Frontal cortex (tissue), 4 donors: Measurements from ENCODE around the gene SETDB1. TPM values are rescaled to one million over a fixed set of nuclear protein-coding genes. Genes with fewer than 3 reads are reported as not detected.

Source experiments
- DNase-seq, 2 donors: peaks; one replicate each; pipeline ENCODE4 v3.0.0; 2012; ENCODE audit warnings: low spot score in 2 of 2
- FAIRE-seq: peaks from 2 replicates; lab custom pipeline; 2012; peaks lifted over from hg19 to GRCh38; lab: Jason Lieb, UNC
- total RNA-seq: library from RNA; depleted of rRNA; stranded (reverse); fragments of >200 nt; gene quantifications from one replicate; pipeline ENCODE4 v1.2.3, GENCODE V29; 2014
- donor health status: control.
- donor health status: control.
- donor health status: control.

SETDB1 gene
- total RNA-seq, 1 donor from 2014 or later, result 62.8 TPM

DNA sequence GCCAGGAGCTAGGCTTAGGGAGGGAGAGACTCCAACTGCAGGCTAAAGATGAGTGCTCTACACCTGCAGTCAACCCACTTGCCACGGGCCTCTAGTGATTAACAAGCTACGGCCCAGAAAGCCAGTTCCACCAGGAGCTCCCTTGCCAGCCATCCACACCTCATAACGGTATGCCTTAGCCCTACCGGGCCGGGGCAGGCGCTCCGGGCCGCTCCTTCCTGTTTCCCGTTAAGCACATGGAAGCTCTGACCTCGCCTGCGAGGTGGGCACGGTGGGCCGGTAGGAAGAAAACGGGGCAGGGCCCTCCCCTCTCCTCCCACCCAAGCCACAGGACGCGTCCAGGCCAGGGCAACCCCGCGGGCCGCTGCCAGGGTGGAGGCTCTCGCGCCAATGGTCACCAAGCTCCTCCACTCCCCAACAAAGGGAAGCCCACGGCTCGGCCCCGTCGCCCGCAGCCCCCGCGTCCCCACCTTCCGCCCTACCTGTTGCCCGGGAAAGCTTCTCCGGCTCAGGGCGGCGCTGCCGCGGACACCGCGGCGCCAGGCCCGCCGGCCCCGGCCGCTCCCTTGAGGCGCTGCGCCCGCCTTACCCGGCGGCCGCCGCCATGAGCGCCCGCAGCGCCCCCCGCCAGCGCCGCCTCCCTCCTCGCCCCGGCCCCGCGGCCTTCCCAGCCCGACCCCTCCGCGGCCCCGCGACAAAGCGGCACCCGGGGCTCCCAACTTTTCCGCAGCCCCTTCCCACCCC lies 47.8 kb downstream of the SETDB1 start:
- peak; percentile 59 to 76 for DNase-seq
- FAIRE-seq, result no peak

DNA sequence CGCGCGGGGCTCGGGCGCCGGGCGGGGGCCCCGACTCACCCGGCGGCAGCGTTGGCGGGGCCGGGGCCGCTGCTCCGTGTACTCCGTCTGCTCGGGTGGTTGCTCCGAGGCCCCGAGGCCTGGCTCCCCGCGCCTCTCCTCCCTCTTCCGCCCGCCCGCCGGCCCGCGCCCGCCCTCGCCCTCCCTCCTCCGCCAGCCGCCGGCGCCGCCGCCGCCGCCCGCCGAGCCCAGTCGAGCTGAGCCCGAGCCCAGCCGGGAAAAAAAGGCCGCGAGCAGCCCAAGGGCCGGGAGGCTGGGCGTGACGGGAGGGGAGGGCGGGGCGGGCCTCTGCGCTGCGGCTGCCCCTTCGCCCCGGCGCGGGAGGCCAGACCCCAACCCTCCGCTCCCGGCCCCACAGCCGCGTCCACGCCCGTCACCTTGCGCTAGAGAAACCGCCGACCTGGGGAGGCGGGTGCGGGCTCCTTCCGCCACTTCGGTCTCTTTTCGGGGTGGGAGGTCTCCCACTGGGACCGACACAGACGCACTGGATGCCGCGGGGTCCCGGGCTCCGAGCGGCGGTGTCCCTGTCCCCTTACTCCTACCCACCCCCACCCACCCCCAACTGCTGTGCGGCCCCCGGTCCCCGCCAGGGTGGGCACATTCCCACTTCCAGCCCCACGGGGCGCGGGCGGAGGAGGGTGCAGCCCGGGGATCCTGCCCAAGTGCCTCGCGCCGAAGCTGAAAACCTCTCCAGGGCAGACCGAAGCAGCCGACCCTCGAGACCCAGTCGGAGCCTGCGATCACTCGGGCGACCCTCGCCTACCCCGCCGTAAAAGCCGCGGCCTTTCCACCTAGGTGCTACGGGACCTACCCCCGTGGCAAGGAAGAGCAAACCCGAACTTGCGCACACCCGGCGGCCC lies 48.7 kb downstream of the SETDB1 start, which contains the start of gene CERS2:
CERS2 (minus strand) TSS at position 256 of the 899 bp plus-strand sequence. CDS start 5,745 bp downstream, outside the sequence.
- peak; percentile 80 to 86 for DNase-seq
- no peak for FAIRE-seq

DNA sequence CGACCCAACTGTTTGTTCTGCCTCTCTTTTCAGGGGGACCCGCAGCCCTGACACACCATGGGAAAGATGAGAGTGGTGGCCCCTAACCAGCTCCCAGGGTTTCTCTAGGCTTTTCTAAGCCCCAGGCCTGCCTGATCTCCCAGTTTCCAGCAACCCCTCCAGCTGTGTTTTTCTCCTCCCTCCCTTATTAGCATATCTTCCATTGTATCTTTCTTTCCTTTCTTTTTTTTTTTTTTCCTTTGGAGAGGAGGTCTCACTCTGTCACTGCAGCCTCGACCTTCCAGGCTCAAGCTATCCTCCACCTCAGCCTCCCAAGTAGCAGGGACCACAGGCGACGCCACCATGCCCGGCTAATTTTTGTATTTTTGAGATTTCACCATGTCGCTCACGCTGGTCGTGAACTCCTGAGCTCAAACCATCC lies 50.2 kb downstream of the SETDB1 start:
- FAIRE-seq, result no peak

DNA sequence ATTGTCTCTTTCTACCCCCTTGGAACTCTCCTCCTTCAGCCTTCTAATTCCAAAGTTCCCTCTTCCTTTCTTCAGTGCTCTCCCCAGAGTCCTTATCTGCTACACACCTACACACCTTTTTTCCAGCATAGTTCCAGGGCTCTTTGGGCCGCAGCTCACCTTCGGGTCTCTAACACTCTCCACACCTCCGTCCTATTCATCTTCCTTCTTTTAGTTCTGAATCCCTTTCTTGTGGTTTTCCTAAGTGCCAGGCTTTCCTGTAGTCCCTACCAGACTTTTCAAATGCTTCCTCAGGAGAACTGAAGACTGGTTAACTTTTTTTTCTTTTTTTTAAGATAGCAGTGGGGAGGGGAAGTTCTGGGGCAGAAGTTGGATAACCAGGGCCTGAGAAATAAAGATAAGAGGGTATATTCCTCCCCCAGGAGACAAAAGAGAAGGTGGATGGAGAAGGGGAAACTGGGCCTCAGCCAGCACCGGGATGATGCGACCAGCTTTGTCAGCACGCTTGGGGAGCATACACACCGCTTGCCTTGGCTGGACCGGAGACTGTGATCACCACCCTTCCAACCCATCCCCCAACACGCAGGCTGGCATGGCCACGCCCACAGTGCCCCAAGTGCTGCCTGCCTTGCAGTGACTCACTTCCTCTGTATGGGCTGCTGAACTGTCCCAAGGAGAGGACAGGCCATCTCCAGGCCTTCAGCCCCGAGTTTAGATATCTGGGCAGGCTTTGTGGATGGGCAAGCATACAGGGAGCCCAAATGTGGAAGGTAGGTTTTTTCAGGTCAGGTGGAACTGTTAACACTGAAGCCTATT lies 50.9 kb downstream of the SETDB1 start:
- FAIRE-seq (no peak), DNase-seq (peak; percentile 69 to 72)

More for the DNA sequence above, 50.2 kb downstream of the SETDB1 start:
- no peak for DNase-seq

DNA sequence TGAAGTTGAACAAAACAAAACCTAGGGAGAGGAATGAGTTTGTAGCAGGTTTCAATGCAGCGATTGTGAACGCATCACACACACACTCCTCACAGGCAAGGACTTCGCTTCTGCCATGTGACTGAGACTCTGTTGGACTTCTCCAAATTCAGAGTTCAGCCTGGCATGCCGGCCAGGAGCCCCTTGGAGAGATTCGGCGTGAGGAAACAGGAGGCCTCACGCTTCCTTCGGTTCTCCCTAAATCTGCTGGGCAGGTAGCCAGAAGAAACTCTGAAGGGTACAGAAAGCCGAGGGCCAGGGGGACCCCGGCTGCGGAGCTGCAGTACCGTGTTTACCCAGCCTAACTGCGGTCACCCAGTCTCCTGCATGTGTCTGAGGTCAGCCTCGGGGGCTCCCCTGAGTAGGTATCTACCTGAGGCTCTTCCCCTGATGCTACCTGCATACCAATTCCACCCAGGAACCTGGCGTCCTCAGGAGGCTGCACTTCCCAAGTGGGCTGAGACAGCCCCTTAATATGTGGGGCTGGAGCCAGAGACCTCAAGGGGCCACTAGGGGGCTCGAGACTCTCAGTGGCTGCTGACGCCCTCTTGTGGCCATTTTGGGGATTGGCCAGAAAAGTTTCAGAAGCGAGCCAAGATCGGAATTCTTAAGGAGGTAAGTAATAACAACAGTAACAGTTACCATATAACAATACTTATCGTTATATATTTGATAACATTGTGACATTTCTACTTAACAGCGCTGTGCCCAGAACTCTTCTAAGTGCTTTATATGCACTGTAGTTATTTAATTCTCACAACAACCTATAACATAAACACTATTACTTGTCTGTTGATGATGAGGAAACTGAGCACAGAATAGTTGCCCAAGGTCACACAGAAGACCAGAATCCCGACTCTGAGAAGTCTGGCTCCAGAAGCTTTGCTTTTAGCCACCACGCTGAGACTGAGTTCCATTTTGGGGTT lies 53.2 kb downstream of the SETDB1 start:
- peak; percentile 71 to 84 for DNase-seq
- peak; percentile 30 for FAIRE-seq

DNA sequence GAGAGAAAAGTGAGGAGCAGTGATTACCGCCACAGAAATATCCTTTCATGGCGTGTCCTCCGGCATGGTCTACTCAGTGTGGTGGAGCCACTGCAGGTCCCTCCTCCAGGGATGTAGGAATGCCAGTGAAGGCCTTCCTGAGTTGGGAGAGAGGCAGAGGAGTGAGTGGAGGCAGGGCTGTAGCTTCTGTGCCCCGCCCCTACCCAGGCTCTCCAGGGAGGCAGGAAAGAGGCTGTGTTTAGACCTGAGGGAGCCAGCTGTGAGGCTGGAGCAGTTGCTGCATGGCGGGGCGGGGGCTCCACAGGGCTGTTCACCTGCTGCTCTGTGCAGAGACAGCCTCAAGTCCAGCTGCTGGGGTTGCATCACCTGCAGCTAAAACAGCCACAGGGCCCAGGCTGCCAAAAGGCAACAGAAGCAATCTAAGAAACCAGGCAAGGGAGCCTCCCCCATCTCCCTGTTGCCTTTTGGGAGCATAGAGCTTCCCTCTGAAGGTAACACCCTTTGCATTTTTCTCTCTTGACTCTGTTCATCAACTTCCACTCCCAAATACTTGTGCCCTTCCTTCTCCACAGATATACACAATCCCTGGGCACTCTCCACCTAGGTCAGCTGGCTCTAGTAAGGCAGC lies 55.1 kb downstream of the SETDB1 start:
- FAIRE-seq (no peak), DNase-seq (no peak)

DNA sequence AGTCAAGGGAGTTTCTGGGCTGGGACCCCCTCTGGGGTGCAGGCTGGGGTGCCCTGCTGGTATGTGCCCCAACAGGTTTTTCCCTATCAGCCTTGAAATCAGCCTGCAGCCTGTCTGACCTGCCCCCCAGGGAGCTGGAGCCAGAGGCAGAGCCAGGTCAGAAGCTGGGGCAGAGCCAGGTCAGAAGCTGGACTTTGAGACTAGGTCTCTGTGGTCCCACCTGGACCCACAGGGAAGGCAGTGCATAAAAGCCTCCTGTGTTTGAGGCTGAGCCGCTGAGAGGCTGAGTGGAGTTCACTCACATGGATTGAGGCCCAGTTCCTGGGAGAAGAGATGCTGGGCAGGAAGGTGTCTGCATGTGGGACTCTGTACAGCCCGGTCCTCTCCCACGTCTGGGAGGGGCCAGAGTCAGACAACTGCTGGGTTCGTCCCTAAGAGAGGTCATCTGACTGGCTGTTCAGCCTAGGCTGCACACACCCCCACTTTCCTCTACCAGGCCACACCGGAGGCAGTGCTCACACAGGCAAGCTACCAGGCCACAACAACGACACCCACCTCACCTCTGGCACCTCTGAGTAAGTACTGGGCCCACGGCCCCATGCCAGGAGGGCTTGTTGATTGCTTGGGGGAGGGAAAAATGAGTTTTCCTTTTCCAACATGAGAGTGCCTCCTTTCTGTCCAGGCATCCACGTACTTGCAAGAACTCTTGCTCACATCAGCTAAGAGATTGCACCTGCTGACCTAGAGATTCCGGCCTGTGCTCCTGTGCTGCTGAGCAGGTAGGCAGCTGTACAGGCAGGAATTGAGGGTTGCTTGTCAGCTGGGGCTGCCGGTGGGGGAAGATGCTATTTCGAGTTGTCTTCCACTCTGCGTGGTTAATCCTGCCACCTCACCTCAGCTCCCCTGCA lies 55.9 kb downstream of the SETDB1 start, which contains the start of gene ANXA9:
ANXA9 (plus strand) TSS at position 488 of the 908 bp plus-strand sequence. CDS start 814 bp downstream, outside the sequence.
- DNase-seq (no peak), FAIRE-seq (no peak)

DNA sequence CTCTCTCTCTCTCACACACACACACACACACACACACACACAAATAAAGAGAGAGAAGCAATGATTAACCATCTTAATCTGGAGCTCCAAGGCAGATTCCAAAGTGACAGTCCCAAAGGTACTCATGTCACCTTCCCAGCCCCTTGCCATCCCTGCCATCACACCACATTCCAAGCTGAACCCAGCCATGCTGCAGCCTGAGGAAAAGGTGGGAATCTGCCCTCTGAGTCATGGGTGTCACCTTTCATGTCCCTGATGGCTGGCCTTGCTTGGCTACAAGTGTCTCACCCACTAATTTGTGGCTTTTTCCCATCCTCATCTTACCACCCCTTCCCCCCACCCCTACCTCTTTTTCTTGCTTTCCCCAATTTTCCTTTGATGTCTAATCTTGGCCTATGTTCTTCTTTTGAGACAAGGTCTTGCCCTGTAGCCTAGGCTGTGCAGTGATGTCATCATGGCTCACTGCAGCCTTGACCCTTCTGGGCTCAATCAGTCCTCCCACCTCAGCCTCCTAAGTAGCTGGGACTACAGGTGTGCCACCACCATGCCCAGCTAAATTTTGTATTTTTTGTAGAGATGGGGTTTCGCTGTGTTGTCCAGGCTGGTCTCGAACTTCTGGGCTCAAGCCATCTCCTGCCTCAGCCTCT lies 59.1 kb downstream of the SETDB1 start:
- FAIRE-seq (no peak), DNase-seq (no peak)

DNA sequence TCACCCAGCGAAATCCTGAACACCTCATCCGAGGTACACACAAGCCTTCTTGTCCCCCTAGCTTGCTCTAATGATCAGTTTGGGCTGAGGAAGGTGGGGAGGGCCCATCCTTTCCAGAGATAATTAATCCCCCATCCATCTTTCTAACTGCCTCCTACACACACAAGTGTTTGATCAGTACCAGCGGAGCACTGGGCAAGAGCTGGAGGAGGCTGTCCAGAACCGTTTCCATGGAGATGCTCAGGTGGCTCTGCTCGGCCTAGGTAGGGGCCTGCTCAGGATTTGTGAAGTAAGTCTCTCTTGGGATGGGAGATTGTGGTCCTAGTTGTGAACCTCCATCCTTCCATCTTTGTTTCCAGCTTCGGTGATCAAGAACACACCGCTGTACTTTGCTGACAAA lies 61.8 kb downstream of the SETDB1 start:
- FAIRE-seq, result no peak

DNA sequence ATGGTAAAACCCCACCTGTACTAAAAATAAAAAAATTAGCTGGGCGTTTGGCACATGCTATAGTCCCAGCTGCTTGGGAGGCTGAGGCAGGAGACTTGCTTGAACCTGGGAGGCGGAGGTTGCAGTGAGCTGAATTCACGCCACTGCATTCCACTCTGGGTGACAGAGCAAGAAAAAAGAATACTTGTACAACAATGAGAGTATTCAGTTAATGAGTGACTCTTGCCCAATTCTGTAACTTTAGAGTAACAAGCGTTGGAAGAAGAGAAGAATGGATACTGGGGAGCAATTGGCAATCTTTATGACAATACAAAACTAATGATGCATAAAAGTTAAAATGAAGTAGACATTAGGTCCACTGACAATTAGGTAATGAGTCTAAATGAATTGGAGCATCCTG lies 66.5 kb downstream of the SETDB1 start:
- FAIRE-seq, result no peak
- DNase-seq, result no peak

More for the DNA sequence above, 61.8 kb downstream of the SETDB1 start:
- DNase-seq, result no peak

DNA sequence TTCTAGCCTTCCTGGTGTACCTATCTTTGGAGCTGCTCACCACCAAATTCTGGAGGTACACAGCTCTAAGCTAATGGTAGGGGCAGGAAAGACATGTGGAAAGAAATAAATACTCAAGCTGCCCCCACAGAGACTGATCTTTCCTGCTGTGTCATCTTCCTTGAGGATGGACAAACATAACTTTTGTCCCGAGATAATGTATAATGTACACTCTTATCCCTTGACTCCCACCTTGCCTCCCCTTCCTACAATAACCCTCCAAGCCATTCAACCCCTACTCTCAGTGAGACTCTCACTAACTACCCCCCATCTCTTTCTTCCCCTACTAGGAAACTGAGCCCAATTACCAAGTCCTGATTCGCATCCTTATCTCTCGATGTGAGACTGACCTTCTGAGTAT lies 68.1 kb downstream of the SETDB1 start:
- DNase-seq, result no peak
- FAIRE-seq, result no peak

DNA sequence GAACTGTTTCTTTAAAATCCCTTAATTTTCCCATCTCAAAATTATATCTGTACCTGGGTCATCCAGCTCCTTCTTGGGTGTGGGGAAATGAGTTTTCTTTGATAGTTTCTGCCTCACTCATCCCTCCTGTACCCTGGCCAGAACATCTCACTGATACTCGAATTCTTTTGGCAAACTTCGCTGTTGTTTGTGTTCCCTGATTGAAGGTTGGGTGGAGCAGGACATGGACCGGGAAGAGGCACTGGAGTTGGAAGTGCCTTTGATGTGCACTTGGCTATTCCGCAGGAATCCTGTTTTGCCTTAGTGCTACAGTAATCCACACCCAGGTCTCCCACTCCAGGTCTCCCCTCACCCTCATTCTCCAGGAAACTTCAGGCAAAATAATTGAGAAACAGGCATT lies 69.3 kb downstream of the SETDB1 start:
- DNase-seq (no peak), FAIRE-seq (no peak)

DNA sequence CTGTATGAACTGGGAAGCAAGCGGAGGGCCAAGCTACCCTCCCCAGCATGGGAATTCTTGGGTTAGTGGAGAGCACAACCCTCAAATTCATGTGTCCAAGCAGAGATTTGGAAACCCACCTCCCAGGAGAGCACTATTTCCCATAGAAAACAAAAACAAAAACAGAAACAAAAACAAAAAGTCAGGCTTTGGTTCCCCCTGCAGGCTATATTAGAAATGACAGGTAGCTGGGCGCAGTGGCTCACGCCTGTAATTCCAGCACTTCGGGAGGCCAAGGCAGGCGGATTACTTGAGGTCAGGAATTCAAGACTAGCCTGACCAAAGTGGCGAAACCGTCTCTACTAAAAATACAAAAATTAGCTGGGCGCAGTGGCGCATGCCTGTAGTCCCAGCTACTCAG lies 69.7 kb downstream of the SETDB1 start:
- no peak for DNase-seq
- FAIRE-seq, result no peak

DNA sequence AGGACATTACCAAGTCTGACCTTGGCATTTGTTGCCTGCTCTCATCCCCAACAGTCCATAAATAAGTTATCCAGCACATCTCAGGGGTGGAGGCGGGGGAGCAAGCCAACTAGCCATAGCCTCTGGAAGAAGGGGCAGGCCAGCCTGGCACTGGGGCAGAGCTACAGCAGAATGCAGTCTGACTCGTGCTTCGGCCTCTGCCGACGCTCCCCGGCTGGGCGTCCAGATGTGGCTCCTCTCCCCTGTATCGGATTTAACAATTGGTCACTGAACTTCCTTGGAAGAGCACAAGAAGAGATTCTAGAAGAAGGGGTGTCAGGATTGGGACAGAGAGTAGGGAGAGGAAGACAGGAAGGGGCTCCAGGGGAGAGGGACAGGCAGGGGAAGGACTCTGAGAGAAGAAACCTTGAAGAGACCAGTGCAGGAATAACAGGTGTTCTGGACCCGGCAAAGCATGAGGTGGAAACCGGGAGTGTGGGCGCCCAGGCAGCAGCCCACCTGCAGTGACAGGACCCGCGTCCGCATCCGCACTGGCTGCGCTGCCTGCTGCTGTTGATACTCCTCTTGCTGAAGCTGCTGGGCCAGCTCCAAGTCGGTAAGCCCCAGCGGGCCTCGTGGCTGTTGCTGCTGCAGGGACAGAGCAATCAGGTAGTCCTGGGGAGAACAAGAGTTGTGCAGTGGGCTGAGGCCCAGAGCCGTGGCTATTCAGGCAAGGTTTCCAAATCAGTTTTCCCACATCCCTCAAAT lies 71.1 kb downstream of the SETDB1 start:
- DNase-seq (no peak), FAIRE-seq (no peak)

DNA sequence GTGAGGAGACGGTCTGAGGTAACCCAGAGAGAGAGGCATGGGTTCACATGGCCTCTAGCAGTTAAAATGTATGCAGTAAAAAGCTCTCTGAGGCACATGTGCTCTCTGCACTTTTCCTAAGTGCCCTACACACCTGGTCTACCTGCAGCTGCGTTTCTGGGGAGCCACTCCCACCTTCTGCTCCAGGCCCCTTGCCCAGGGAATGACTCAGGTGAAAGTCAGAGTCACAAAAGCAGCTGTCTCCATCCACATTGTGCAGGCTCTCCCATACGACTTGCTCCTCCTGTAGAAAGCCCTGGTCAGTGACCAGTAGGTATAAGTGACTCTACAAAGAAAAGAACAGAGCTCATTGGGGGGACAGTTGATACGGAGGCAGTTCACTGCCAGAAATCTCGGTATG lies 71.8 kb downstream of the SETDB1 start:
- FAIRE-seq, result no peak
- DNase-seq, result no peak

DNA sequence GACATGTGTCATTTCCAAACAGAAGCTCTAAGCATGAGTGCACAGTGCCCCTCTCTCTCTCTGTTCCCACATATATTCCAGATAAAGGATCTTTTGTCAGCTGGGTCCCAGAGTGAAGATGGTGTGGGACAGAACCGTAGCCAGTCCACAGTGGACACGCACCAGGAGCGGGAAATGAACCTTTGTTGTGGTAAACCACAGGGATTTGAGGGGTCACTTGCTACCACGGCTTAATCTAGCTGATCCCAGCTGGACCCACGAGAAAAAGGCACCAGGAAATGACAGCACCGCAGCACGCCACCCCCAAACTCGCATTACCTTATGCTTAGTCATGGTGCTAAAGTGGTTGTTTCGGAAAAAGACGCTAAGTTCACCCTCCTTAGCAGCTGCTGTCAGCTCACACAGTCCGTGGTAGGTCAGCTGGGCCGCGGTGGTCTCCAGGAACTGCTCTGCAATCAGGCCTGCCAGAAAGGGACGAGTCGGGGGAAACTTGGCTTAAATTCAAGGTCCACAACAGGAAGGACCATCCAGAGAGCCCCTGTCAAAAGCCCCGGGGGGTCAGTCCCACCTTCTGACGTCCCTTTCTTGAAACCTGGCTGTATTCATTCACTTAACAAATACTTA lies 73.0 kb downstream of the SETDB1 start:
- DNase-seq (no peak), FAIRE-seq (no peak)
